ENCODE results near the gene SLC25A29. TPM values are rescaled to one million over a fixed set of nuclear protein-coding genes. Genes with fewer than 3 reads are reported as not detected.
"Not testable (repeated sequence)": the region's sequence is repeated elsewhere in the genome, so short reads cannot be mapped to it uniquely, and the experiment has no call there.

SLC25A29 gene
- total RNA-seq, 1 donor = 11.5 TPM

DNA sequence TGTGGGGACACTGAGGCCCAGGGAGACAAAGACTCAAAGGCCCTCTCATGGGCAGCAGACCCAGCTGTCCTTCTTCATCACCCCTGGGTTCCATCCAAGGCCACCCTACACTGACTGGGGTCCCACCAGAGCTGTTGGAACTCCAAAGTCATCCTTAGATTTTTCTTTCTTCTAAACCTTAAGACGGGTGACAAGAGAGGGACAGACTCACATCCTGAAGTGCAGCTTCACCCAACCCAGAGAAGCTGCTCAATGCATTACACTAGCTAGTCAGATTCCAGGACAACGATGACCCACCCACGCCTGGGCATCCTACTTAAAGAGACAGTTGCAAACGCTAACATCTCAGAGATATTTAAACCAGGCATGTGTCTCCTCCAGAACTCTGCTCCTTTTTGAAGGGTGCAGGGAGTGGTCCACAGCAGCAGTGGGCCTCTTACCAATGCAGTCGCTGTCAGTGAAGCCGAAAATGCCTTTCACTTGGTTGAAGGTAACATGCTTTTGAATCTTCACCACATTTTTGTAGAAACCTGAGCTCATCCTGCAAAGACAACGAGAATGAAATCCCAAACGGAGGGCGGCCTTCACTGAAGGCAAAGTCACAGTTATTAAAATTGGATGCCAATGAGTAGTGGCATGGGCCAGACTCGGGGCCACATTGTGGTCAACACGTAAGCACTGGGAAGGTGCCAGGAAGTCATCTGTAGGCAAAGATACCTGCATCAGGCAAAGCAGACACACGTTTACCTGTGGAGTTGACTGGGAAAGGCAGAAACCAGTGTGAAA lies 40.3 kb upstream of the SLC25A29 start:
- TF ChIP-seq, protein P1, sequence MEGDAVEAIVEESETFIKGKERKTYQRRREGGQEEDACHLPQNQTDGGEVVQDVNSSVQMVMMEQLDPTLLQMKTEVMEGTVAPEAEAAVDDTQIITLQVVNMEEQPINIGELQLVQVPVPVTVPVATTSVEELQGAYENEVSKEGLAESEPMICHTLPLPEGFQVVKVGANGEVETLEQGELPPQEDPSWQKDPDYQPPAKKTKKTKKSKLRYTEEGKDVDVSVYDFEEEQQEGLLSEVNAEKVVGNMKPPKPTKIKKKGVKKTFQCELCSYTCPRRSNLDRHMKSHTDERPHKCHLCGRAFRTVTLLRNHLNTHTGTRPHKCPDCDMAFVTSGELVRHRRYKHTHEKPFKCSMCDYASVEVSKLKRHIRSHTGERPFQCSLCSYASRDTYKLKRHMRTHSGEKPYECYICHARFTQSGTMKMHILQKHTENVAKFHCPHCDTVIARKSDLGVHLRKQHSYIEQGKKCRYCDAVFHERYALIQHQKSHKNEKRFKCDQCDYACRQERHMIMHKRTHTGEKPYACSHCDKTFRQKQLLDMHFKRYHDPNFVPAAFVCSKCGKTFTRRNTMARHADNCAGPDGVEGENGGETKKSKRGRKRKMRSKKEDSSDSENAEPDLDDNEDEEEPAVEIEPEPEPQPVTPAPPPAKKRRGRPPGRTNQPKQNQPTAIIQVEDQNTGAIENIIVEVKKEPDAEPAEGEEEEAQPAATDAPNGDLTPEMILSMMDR (IDR thresholded peaks at IDR 0.05; ENCODE audit: insufficient read depth, low read length) = no peak
- no peak for DNase-seq (ENCODE audit: low read depth)
- no peak overlapping the region for H3K4me3 ChIP-seq (ENCODE audit: low read depth, low read length)

DNA sequence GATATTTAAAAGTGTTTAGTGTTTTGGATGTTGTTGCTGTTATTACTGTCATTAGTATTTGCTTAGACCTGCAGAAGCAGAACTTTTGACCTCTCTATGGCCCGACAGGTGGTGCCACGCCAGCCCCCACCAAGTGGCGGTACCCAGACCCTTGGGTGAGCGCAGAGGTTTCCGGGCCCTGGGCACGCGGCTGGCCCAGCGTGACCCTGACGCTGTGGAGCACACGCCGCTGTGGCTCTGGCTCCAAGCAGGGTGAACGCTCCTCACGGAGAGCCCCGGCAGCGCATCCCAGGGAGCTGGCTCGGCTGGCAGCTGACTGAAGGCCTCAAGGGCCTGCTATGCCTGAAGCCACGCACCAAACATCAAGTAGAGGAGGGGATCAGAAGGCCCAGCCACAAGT lies 39.5 kb upstream of the SLC25A29 start:
- no peak for DNase-seq (ENCODE audit: low read depth)
- H3K4me3 ChIP-seq (ENCODE audit: low read depth, low read length) = no peak overlapping the region
- TF ChIP-seq, protein P1 (IDR thresholded peaks at IDR 0.05; ENCODE audit: insufficient read depth, low read length) = no peak

DNA sequence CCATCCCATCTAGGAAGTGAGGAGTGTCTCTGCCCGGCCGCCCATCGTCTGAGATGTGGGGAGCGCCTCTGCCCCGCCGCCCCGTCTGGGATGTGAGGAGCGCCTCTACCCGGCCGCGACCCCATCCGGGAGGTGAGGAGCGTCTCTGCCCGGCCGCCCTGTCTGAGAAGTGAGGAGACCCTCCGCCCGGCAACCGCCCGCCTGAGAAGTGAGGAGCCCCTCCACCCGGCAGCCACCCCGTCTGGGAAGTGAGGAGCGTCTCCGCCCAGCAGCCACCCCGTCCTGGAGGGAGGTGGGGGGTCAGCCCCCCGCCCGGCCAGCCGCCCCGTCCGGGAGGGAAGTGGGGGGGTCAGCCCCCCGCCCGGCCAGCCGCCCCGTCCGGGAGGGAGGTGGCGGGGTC lies 38.4 kb upstream of the SLC25A29 start:
- not testable (repeated sequence) for H3K4me3 ChIP-seq (ENCODE audit: low read depth, low read length); DNase-seq (ENCODE audit: low read depth)

DNA sequence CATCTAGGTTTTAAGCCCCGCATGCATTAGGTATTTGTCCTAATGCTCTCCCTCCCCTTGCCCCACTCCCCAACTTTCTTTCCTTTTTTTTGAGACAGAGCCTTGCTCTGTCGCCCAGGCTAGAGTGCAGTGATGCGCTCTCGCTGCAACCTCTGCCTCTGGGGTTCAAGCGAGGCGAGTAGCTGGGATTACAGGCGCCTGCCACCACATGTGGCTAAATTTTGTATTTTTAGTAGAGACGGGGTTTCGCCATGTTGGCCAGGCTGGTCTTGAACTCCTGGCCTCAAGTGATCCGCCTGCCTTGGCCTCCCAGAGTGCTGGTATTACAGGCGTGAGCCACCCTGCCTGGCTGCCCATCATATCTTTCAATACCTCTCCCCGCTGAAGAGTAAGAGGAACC lies 36.6 kb upstream of the SLC25A29 start:
- not testable (repeated sequence) for DNase-seq (ENCODE audit: low read depth); H3K4me3 ChIP-seq (ENCODE audit: low read depth, low read length)

DNA sequence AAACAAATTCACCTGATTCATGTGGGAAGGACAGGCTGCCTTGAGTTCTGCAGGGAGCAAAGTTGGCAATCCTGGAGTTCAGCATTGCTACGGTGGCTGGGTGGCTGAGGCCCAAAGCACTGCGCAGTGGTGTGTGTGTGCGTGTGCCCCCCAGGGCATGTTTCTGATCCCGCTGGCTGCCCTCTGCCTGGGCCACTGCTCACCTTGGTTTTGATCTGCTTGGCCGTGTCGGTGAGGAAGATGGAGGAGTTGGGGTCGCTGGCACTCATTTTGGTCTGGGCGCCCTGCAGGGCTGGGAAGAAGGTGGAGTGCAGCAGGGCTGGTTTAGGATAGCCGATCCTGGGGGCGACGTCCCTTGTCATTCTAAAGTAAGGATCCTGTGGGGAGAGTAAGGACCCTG lies 36.0 kb upstream of the SLC25A29 start:
- TF ChIP-seq, protein P1 (IDR thresholded peaks at IDR 0.05; ENCODE audit: insufficient read depth, low read length) = no peak
- no peak for DNase-seq (ENCODE audit: low read depth)
- H3K4me3 ChIP-seq (ENCODE audit: low read depth, low read length) = no peak overlapping the region

DNA sequence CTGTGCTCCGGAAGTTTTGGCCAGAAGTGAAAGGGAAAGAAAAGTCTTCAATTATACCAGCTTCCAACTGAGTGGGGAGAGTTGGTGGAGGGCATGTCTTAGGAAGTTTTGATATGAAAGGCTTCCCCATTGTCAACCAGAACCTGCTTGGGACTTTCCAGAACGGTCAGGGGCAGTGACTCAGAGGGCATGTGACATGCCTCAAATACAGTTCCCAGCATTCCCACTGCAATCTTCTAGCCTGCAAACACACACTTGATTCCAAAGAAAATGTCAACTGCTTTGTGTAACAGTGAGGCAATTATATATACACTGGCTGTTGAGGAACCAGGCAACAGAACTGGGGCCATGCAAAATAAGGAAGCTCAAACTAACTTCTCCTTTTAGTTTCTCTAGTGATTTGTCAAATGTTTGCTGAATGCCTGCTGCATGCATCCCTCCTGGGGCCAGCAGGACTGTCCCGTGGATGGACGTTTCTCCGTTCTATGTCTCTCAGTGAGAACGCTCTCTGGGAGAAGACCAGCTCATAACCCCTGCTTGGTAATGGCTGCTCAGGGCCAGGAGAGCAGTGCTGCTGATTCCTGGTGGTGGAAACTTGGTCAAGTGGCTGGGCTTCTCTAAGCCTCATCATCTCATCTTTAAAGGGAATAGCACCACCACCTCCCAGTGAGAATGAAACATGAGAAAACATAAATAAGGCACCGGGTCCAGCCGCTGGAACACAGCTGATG lies 35.2 kb upstream of the SLC25A29 start:
- no peak overlapping the region for H3K4me3 ChIP-seq (ENCODE audit: low read depth, low read length)
- TF ChIP-seq, protein P1 (IDR thresholded peaks at IDR 0.05; ENCODE audit: insufficient read depth, low read length) = no peak
- DNase-seq (ENCODE audit: low read depth) = peak; percentile 87

DNA sequence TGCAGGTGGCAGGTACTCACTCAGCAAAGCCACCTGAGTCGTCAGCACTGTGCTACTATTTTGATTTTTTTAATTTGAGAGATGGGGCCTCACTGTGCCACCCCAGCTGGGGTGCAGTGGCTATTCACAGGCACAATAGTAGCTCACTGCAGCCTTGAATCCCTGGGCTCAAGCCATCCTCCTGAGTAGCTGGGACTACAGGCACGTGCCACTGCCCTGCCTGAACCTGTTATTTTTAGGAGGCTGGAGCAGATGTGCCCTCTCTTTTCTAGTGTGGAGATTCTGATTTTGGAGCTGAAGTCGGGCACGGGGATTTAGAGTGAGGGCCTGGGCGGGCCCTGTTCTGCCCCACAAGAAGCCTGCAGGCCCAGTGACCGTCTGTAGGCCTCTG lies 34.2 kb upstream of the SLC25A29 start:
- TF ChIP-seq, protein P1 (IDR thresholded peaks at IDR 0.05; ENCODE audit: insufficient read depth, low read length) = no peak

More for the DNA sequence above, 34.2 kb upstream of the SLC25A29 start:
- no peak overlapping the region for H3K4me3 ChIP-seq (ENCODE audit: low read depth, low read length)
- no peak for DNase-seq (ENCODE audit: low read depth)
